Adrenal gland (tissue), 12 donors: Measurements from ENCODE around the gene FBXL19. TPM values are rescaled to one million over a fixed set of nuclear protein-coding genes. Genes with fewer than 3 reads are reported as not detected.
"Not testable (repeated sequence)": the region's sequence is repeated elsewhere in the genome, so short reads cannot be mapped to it uniquely, and the experiment has no call there.

ENCODE experiments used
- DNase-seq, 7 donors: peaks; one replicate each; pipeline ENCODE4 v3.0.0-alpha.2; 2019 to 2020
- H3K27ac ChIP-seq, 5 donors: fragments of 200-600 bp; sonication (generic) in 4 of 5; 1 replicate in 3 of 5; 2 replicates in 2 of 5; pipeline versions ENCODE4 v1.5.1 to v1.8.0; 2016 to 2020; ENCODE audit warnings: mild to moderate bottlenecking in 1 of 5
- H3K27me3 ChIP-seq: fragments of 200-600 bp; 2 replicates; pipeline ENCODE4 v1.8.0; 2021
- H3K36me3 ChIP-seq, 2 donors: fragments of 200-600 bp; replicated peaks in 1 of 2; 1 replicate in 1 of 2; 2 replicates in 1 of 2; pipeline versions ENCODE4 v1.5.1 to v1.8.0; 2018 to 2022
- H3K4me1 ChIP-seq, 2 donors: fragments of 200-600 bp; replicated peaks in 1 of 2; 1 replicate in 1 of 2; 2 replicates in 1 of 2; pipeline versions ENCODE4 v1.5.1 to v1.8.0; 2018 to 2021
- H3K4me3 ChIP-seq, 4 donors: fragments of 200-600 bp; sonication (generic) in 3 of 4; one replicate each; pipeline ENCODE4 v1.5.1; 2016 to 2018
- H3K9me3 ChIP-seq, 3 donors: fragments of 200-600 bp; sonication (generic) in 1 of 3; replicated peaks in 1 of 3; 1 replicate in 2 of 3; 2 replicates in 1 of 3; pipeline versions ENCODE4 v1.5.1 to v1.8.0; 2016 to 2021
- CTCF ChIP-seq, 6 experiments: fragments of 450-650 bp in 4 of 6; fragments of 200-600 bp in 2 of 6; sonication (generic) in 1 of 6; IDR thresholded peaks; 1 replicate in 5 of 6; 2 replicates in 1 of 6; pipeline versions ENCODE4 v1.5.1 to v1.8.0; 2016 to 2021; ENCODE audit warnings: antibody characterized with exemption in 6 of 6, mild to moderate bottlenecking in 2 of 6, moderate library complexity in 1 of 6
- POLR2A ChIP-seq, 2 donors: fragments of 450-650 bp; IDR thresholded peaks; one replicate each; pipeline ENCODE4 v1.6.1; 2017; ENCODE audit warnings: antibody characterized with exemption in 2 of 2, mild to moderate bottlenecking in 2 of 2, moderate library complexity in 1 of 2
- WGBS, 4 donors: extraction: QIAGEN DNeasy Blood & Tissue Kit in 2 of 4; methylation state at CpG; one replicate each; pipeline versions ENCODE4 v1.1.5 to v1.1.7; 2013 to 2017; 5-methylcytosine and 5-hydroxymethylcytosine counted together
- intact Hi-C, 2 donors: fragments of 100-400 bp; cut with DNase I; formaldehyde crosslinking; loops; one replicate each; pipeline versions ENCODE4 v1.14.1 to v1.15.0; 2022 to 2023
- polyA plus RNA-seq, 3 donors: library from polyadenylated mRNA; stranded (reverse); fragments of 200-250 nt in 2 of 3; fragments of 350-450 nt in 1 of 3; fragmentation: Illumina TruSeq in 1 of 3; extraction: RNeasy Lipid Tissue Mini Kit (QIAGEN cat#74804) in 1 of 3; gene quantifications; one replicate each; pipeline ENCODE4 v1.2.3, GENCODE V29; 2013 to 2014
- total RNA-seq, 9 donors: library from RNA; depleted of rRNA in 4 of 9; stranded (reverse); fragments of >200 nt in 4 of 9; fragments of 120-200 nt in 1 of 9; fragmentation: NEBNext Ultra II Directional in 1 of 9; extraction: Animal tissue kit (Norgen Biotek cat#: 25700) in 1 of 9; gene quantifications; one replicate each; pipeline versions ENCODE4 v1.1.0 to v1.2.4, GENCODE V29; 2013 to 2023
- donor health status: healthy with polysubstance abuse.
- donor health status: Bipolar disorder and iron deficiency.
- donor health status: DM: yes; HTN: yes; CAD: no.
- donor health status: DM: no; HTN: no; CAD: no.
- donor health status: DM: no; HTN: no; CAD: no.
- donor health status: DM: yes; HTN: yes; CAD: no.

FBXL19 gene
- total and polyA plus RNA-seq, 12 donors = 1.6 to 74.1 (median 12.5) TPM

- intact Hi-C loops = no loop called here
- Histone ChIP-seq H3K4me3 (no peak overlapping the region), H3K36me3 (peaks cover 0 to 45% of the 10 kb centered on the region in 2 donors), H3K4me1 (peaks cover 9 to 22% of the 10 kb centered on the region in 2 donors), H3K27me3 (no peaks in the 10 kb centered on the region), H3K27ac (peak overlapping the region in 2 of 5 donors; percentile 12 to 40), H3K9me3 (no peaks in the 10 kb centered on the region)
- no peak for DNase-seq
- TF ChIP-seq POLR2A (IDR thresholded peaks at IDR 0.05) (no peak), CTCF (IDR thresholded peaks at IDR 0.05) (no peak)
- 84 to 91% (median 87%) methylated on average over 5 to 8 of the region's 8 CpGs for WGBS, 4 donors
These were observed 34.4 kb upstream of the FBXL19 start for GRCh38 chr16:30888856-30889499.

GRCh38 chr16:30889721-30890120, 33.7 kb upstream of the FBXL19 start:
- no peak for TF ChIP-seq CTCF (IDR thresholded peaks at IDR 0.05)
- no peak for TF ChIP-seq POLR2A (IDR thresholded peaks at IDR 0.05)
- Histone ChIP-seq H3K27ac (peak overlapping the region in 3 of 5 donors; percentile 25 to 54 (median 51)), H3K4me3 (no peak overlapping the region), H3K27me3 (no peaks in the 10 kb centered on the region), H3K4me1 (peaks cover 9 to 27% of the 10 kb centered on the region in 2 donors), H3K36me3 (peaks cover 0 to 45% of the 10 kb centered on the region in 2 donors), H3K9me3 (no peaks in the 10 kb centered on the region)
- WGBS, 4 donors = 44 to 67% (median 48%) methylated on average over 5 of the region's 5 CpGs
- intact Hi-C loops = no loop called here
- DNase-seq = peak; percentile 31 to 79 (median 74)

GRCh38 chr16:30891043-30891823, 32.1 kb upstream of the FBXL19 start:
- intact Hi-C loops, H3K27ac ChIP-seq, H3K4me3 ChIP-seq, DNase-seq, H3K27me3 ChIP-seq, H3K9me3 ChIP-seq: not testable (repeated sequence)
- WGBS, 4 donors = 89 to 93% (median 90%) methylated on average over 15 of the region's 15 CpGs
- Histone ChIP-seq H3K4me1 (peaks cover 9 to 42% of the 10 kb centered on the region in 2 donors), H3K36me3 (peaks cover 0 to 35% of the 10 kb centered on the region in 2 donors)

DNA sequence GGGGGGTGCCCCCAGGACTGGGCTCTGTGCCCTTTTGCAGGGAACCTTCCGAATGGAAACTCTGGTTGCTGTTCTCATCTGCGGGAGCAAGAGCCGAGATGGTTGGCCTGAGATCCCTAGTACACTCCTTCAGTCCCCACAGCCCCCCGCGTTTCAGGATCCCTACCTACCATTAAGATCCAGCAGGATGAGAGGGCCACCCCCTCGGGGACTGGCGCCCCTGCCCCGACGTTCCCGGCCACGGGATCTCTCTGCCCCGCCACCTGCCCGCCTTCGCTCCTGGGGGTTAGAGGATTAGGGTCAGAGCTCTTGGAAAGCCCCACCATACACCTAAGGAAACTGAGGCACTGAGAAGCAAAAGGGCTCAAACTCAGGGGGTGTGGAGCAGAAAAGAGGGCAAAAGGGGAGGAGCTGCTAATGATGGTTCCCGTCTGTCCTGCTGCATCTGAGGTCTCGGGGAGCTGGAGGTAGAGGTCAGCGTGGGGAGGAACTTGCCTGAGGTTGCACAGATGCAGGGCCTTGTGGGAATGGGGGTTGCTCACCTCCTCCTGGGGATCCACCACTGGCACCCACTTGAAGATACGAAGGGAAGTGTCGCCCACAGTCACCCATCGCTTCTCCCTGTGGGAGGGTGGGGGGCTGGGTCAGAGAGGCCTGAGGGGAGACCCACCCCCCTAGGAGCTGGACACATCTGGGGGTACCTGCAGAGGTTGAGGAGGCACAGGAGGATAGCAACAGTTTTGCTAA, 30.5 kb upstream of the FBXL19 start:
- intact Hi-C loops = no loop called here
- peak in 2 of 7 donors; percentile 17 to 37 for DNase-seq
- Histone ChIP-seq H3K27ac (peak overlapping the region in 3 of 5 donors; percentile 75 to 98 (median 97)), H3K36me3 (peaks cover 0 to 20% of the 10 kb centered on the region in 2 donors), H3K27me3 (no peaks in the 10 kb centered on the region), H3K9me3 (no peaks in the 10 kb centered on the region), H3K4me3 (peak overlapping the region in 3 of 4 donors; percentile 38 to 89 (median 76)), H3K4me1 (peaks cover 9 to 48% of the 10 kb centered on the region in 2 donors)
- TF ChIP-seq POLR2A (IDR thresholded peaks at IDR 0.05) = no peak
- TF ChIP-seq CTCF (IDR thresholded peaks at IDR 0.05) = no peak
- WGBS, 4 donors = 57 to 79% (median 70%) methylated on average over 12 to 20 of the region's 20 CpGs
